COLO668 (cell line): ENCODE results near the gene ANO7.
A peak's percentile ranks its signal among the peaks of the same experiment; 100 is the strongest.
"Not testable (repeated sequence)": the region's sequence is repeated elsewhere in the genome, so short reads cannot be mapped to it uniquely, and the experiment has no call there.

ENCODE experiments used
- DNase-seq: peaks from one replicate; lab custom pipeline; 2025; ENCODE audit not compliant: unreplicated experiment; lab: John Stamatoyannopoulos, UW

The ANO7 gene

GRCh38 chr2:241189093-241189855 lies 797 bp downstream of the ANO7 start:
- no peak for DNase-seq

DNA sequence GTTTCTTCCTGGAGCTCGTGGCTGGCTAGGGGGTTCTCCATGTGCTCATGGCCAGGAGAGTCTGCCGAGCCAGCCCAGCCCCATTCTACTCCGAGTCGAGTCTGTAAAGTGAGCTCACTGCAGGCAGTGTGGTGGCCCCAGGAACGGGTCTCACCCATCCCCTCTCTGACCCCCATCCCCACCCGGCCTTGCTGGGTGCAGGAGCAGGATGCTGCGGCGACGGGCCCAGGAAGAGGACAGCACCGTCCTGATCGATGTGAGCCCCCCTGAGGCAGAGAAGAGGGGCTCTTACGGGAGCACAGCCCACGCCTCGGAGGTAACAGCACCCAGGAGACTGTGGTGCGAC lies 1.4 kb downstream of the ANO7 start:
- DNase-seq = no peak

DNA sequence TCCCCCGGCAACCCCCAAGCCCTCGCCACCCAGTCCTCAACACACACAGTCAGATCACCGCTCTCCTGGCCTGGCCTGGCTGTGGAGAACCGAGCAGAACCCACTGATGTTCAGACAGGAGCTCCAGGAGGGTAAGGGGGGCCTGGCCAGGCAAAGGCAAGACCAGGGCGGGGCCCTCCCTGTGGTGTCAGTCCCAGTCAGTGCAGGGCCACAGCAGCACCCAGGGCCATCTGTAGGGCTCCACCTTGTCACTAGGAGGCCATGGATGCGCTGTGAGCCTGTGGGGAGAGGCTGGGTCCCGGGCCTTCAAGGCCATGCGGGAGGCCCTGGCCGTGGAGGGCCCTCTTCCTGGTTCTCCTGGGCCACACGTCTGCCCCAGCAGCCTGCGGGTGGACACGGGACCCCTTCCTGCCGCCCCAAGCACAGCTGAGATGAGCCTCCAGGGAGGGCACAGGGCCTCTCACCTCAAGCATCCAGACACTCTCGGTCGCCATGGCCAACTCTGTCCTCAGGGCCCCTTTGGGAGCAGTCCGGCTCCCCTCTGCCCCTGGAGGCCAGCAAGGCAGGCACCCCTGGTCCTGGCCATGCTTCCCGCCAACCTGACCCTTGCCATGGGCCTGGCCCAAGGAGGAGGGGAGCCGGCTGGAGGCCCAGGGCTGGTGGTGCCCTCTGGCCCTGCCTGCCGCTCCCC lies 2.0 kb downstream of the ANO7 start:
- DNase-seq = no peak

- DNase-seq = peak; percentile 19
Observed at GRCh38 chr2:241191081-241191480, 2.6 kb downstream of the ANO7 start.

DNA sequence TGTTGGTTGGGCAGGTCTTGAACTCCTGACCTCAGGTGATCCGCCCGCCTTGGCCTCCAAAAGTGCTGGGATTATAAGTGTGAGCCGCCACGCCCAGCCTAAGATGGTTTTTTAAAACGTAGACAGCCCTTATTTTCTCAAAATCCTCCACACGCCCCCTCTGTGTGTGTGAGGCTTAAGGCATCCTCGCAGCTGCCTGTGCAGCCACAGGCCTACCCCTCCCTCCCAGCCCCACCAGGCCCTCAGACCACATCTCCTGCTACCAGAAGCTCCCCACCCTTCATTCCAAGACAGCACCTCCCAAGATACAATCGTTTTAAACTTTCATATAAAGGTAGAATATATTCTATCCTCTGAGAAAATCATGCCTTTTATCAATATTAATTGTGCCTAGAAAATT lies 4.8 kb downstream of the ANO7 start:
- DNase-seq = no peak

DNA sequence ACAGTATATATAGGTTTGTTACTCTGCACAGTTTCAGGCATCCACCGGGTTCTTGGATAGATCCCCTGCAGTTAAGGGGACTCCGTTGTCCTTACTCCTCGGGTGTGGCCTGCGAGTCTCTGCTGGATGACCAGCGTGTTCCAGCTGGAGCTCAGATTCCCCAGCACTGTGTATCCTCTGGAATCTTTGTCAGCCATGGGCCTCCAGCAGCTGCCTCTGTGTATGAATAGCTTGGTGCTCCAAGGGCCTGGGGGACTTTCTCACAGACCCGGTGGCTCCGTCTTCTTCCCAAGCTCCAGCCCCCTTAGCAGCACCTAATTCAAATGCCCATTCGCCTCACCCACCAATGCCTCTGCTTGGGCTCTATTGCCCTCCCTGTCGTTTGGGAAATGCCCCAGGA lies 6.3 kb downstream of the ANO7 start:
- DNase-seq = no peak

DNA sequence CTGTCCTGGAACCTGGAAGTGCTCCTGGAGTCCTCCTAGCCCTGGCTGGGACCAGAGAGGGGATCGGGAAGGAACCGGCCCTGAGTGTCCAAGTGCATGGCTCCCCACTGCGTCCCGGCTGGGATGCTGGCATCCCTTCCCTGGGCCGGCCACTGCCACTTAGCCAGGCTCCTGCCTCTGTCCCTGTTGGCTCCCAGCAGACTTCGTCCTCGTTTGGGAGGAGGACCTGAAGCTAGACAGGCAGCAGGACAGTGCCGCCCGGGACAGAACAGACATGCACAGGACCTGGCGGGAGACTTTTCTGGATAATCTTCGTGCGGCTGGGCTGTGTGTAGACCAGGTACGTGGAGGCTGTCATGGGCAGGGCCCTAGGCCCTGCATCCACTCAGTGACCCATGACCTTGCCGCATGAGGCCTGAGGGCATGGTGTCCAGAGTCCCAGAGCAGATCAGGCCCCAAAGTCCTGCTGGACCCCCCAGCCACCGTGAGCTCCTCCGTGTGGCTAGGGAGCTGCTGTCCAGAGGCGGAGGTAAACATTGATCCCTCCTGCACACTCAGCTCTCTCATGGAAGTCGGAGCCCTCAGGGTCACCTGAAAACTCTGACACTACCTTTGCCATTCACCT lies 7.1 kb downstream of the ANO7 start:
- no peak for DNase-seq

DNA sequence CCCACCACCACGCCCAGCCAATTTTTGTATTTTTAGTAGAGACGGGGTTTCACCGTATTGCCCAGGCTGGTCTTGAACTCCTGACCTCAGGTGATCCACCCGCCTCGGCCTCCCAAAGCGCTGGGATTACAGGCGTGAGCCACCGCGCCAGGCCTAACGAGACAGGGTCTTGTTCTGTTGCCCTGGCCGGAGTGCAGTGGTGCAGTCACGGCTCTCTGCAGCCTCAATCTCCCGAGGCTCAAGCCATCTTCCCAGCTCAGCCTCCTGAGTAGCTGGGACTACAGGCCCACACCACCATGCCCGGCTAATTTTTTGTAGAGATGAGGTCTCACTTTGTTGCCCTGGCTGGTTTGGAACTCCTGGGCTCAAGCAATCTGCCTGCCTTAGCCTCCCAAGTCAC lies 8.8 kb downstream of the ANO7 start:
- not testable (repeated sequence) for DNase-seq

DNA sequence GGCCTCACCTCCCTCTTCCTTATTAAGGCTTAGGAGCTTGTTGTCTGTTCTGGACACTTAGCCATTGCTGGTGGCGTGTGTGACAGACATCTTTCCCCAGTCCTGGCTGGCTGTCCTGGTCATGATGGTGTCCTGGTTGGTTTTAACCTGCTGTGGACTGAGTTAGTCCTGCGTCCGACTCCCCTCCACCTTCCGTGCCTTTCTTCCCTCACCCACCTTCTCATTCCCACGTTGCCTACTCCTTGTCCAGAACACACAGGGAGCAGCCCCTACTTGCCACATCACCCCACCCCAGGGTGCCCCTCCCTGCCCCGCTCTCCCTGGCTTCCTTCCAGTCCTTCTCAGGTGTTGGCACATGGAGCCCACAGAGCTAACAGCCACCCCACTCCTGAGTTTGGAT lies 9.5 kb downstream of the ANO7 start:
- DNase-seq = no peak

DNA sequence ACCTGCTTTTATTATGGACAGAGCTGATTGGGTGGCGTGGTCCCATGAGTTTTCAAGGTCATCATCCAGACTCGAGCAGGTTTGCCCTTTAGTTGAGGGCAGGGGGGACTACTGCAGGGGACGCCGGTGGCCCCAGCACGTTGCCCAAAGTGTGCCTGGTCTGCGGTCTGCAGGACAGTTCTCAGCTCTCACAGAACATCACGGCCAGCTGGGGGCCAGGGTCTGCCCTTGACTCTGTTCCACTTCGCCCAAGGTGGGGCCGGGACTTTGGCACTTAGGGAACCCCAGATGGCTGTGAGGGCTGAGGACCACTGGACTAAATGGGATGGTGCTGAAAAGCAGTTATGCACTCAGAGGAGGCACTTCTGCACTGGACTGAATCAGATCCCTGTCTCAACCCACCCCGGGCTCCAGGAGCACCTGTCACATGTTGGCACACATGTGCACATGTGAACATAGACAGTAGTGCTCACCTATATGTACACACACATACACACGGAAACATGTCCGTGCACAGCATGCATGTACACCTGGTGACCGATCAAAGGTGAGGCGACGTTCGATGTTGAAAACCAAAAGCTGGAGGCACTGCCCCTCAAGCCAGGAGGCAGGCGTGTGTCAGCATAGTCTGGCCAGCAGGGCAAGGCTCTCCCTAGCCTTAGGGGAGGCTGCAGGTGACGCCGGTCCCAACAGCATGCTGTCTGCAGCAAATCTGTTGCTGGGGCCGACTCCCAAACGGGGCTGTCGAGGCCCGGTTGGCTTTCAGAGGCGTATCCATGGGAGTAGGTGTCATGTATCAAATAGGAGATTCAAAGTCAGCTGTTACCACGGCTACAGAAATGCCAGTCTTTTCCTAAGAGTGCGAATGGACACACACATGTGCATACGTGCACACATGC lies 10.2 kb downstream of the ANO7 start:
- DNase-seq = no peak

GRCh38 chr2:241199286-241199685 lies 10.8 kb downstream of the ANO7 start:
- no peak for DNase-seq

GRCh38 chr2:241199897-241200821 lies 11.7 kb downstream of the ANO7 start:
- no peak for DNase-seq

- DNase-seq = no peak
Observed at GRCh38 chr2:241200822-241201395, 12.4 kb downstream of the ANO7 start.

GRCh38 chr2:241201445-241202267 lies 13.2 kb downstream of the ANO7 start:
- no peak for DNase-seq

DNA sequence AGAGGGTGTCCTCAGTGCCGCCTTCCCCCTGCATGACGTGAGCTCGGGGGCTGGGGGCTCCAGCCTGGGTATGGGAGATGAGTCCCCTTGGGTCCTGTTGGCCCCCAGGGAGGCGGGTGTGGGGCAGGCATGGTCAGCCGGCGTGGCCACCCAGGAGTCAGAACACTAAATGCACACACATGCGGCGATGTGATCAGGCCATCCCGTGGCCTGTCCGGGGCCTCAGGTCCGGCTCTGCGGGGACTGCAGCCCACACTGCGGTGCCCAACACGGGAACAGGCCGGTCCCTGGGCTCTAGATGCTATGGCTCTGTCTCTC lies 13.8 kb downstream of the ANO7 start:
- DNase-seq = no peak

DNA sequence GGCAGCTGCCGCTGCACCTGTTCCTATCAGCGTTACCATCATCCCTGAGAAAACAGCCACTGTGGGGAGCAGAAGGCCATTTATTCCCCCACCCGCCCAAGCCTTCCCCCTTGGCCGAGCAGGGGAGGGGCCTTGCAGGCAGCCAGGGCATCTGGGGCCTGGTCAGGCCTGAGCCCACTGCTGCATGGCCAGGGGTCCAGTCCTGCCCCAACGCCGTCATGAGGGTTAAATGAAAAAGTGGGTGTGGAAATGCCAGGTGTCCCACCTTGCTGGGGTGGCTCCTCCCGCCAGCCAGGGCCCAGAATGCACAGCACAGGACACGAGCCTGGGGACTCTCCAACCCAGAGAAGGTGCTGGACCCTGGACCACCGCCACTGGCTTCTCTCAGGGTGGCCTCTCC lies 14.2 kb downstream of the ANO7 start:
- DNase-seq = no peak

DNA sequence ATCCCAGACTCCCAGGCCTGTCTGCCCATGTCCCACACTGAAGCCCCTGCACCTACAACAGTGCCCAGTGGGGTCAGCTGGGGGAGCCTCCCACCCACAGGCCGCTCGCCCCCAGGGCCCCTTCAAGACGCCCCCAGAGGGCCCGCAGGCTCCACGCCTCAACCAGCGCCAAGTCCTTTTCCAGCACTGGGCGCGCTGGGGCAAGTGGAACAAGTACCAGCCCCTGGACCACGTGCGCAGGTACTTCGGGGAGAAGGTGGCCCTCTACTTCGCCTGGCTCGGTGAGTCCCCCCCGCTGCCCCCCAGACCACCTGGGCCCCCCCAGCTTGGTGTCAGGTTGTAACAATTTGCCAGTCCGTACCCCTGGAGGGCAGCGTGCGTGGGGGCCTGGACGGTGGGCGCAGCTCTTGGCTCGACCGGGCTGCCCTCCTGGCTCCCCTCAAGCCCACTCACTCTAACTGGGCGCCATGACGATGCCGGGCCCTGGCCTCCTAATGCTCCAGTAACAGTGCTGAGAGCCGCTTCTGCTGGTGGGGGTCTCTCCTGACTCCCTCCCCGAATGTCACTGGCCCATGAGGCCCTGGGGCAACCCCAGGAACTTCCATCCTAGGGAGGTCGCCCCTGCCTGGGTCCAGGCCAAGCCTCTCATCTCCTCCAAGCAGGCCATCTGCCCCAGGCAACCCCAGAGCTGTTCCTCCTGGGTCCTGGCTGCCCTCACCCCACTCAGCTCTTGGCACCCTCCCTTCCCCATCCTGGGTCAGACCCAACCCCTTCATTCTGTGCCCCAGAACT lies 14.9 kb downstream of the ANO7 start:
- no peak for DNase-seq

- DNase-seq = no peak
Observed at GRCh38 chr2:241204010-241204384, 15.5 kb downstream of the ANO7 start.

GRCh38 chr2:241204490-241204889 lies 16.0 kb downstream of the ANO7 start:
- no peak for DNase-seq
